ENCODE results near the gene RUNX1. TPM values are rescaled to one million over a fixed set of nuclear protein-coding genes. Genes with fewer than 3 reads are reported as not detected.

RUNX1 gene
- total and polyA plus RNA-seq, 2 of the 13 experiments (the other 11 are each of a cell fraction or from before 2014, with no cell fraction given): 5.4 to 6.4 TPM

GRCh38 chr21:35019631-35020032, 29.5 kb downstream of the RUNX1 start (continued):
- TF ChIP-seq TFE3 (CRISPR knock-in tag; IDR thresholded peaks at IDR 0.05) (no peak), CREB3 (CRISPR knock-in tag; IDR thresholded peaks at IDR 0.05) (no peak), ZNF296 (CRISPR knock-in tag; conservative IDR thresholded peaks at IDR 0.05) (no peak), ATF7 (IDR thresholded peaks at IDR 0.05) (no peak), ATF7 (CRISPR knock-in tag; IDR thresholded peaks at IDR 0.05) (no peak), CERS6 (CRISPR knock-in tag; IDR thresholded peaks at IDR 0.05) (no peak), TFDP1 (CRISPR knock-in tag; IDR thresholded peaks at IDR 0.05; ENCODE audit: borderline replicate concordance) (peak; percentile 79; the same call in 1 of the 2 replicates), ZNF567 (CRISPR knock-in tag; IDR thresholded peaks at IDR 0.05; ENCODE audit: borderline replicate concordance) (no peak), PTBP1 (IDR thresholded peaks at IDR 0.05; ENCODE audit: low read depth, low read length, poor library complexity, severe bottlenecking) (no peak), GPBP1L1 (CRISPR knock-in tag; IDR thresholded peaks at IDR 0.05) (no peak), FOXM1 (CRISPR knock-in tag; IDR thresholded peaks at IDR 0.05) (no peak), ZNF446 (CRISPR knock-in tag; IDR thresholded peaks at IDR 0.05) (no peak), KLF15 (CRISPR knock-in tag; IDR thresholded peaks at IDR 0.05; ENCODE audit: borderline replicate concordance) (no peak), MXD4 (CRISPR knock-in tag; IDR thresholded peaks at IDR 0.05) (0 out of 2 replicates have a peak, but pooled peaks have one; percentile 19), ZNF530 (CRISPR knock-in tag; IDR thresholded peaks at IDR 0.05; ENCODE audit: low read depth) (no peak), FOSL1 (CRISPR knock-in tag; IDR thresholded peaks at IDR 0.05; ENCODE audit: borderline replicate concordance) (no peak), CHD4 (IDR thresholded peaks at IDR 0.05; ENCODE audit: borderline replicate concordance, low read length) (no peak; the same call in 1 of the 2 replicates), ZNF142 (CRISPR knock-in tag; IDR thresholded peaks at IDR 0.05) (no peak)

All from HepG2 (cell line).